HEK293 (cell line): ENCODE measurements around the gene KRTAP5-2.

Source experiments
- CTCF ChIA-PET: fragments of 350-600 bp; formaldehyde crosslinking; extraction: SDS; loops from one replicate; lab custom pipeline; 2021; ENCODE audit warnings: antibody characterized with exemption; lab: Yijun Ruan, JAX
- POLR2A ChIA-PET: fragments of 300-600 bp; formaldehyde crosslinking; extraction: SDS; loops from one replicate; lab custom pipeline; 2020; ENCODE audit warnings: antibody characterized with exemption, inconsistent platforms; lab: Yijun Ruan, JAX
- H3K27ac ChIP-seq: fragments of 200-500 bp; sonication (Bioruptor generic); 2 replicates; pipeline ENCODE4 v1.5.1; 2014; ENCODE audit warnings: low read depth, low read length, control low read depth, inconsistent platforms; ENCODE audit errors: extremely low read depth
- H3K36me3 ChIP-seq, 2 experiments: fragments of 200-500 bp in 1 of 2; sonication (Bioruptor generic) in 1 of 2; 1 replicate in 1 of 2; 2 replicates in 1 of 2; pipeline ENCODE4 v1.5.1; 2014 to 2017; ENCODE audit warnings: inconsistent platforms in 2 of 2, low read length in 2 of 2; ENCODE audit not compliant: control insufficient read depth in 2 of 2, insufficient read depth in 1 of 2
- H3K4me1 ChIP-seq: fragments of 200-500 bp; sonication (Bioruptor generic); 2 replicates; pipeline ENCODE4 v1.5.1; 2014; ENCODE audit warnings: mild to moderate bottlenecking, low read length, inconsistent platforms; ENCODE audit not compliant: control insufficient read depth, insufficient read depth
- H3K4me3 ChIP-seq: 2 replicates; pipeline ENCODE4 v1.5.1; 2011; ENCODE audit warnings: low read depth, mild to moderate bottlenecking, control low read depth, low read length, moderate library complexity
- H3K9me3 ChIP-seq: fragments of 200-500 bp; sonication (Bioruptor generic); 2 replicates; pipeline ENCODE4 v1.5.1; 2014; ENCODE audit warnings: low read depth, low read length, inconsistent platforms; ENCODE audit not compliant: control insufficient read depth, insufficient read depth
- HOXC10 ChIP-seq: sonication (generic); formaldehyde crosslinking; IDR thresholded peaks from 2 replicates; pipeline ENCODE4 v1.8.1; 2023; ENCODE audit warnings: mild to moderate bottlenecking, missing genetic modification reagents
- KLF9 ChIP-seq: fragments of 450-650 bp; formaldehyde crosslinking; IDR thresholded peaks from 2 replicates; pipeline ENCODE4 v1.5.1; 2016; ENCODE audit warnings: missing biosample characterization, missing genetic modification characterization, low read depth
- RBAK ChIP-seq: fragments of 450-650 bp; formaldehyde crosslinking; IDR thresholded peaks from 2 replicates; pipeline ENCODE4 v1.5.1; 2016; ENCODE audit warnings: missing biosample characterization, missing genetic modification characterization
- SALL2 ChIP-seq: fragments of 450-650 bp; formaldehyde crosslinking; IDR thresholded peaks from 2 replicates; pipeline ENCODE4 v1.5.0; 2017; ENCODE audit warnings: missing biosample characterization, mild to moderate bottlenecking, missing genetic modification characterization, borderline replicate concordance
- SCRT1 ChIP-seq: fragments of 450-650 bp; formaldehyde crosslinking; IDR thresholded peaks from 2 replicates; pipeline ENCODE4 v1.5.1; 2016; ENCODE audit warnings: missing biosample characterization, missing genetic modification characterization, borderline replicate concordance
- YY2 ChIP-seq: fragments of 450-650 bp; formaldehyde crosslinking; IDR thresholded peaks from 2 replicates; pipeline ENCODE4 v1.5.1; 2016; ENCODE audit warnings: missing biosample characterization, missing genetic modification characterization
- ZBTB48 ChIP-seq: fragments of 450-650 bp; formaldehyde crosslinking; IDR thresholded peaks from 2 replicates; pipeline ENCODE4 v1.5.1; 2016; ENCODE audit warnings: missing biosample characterization, missing genetic modification characterization
- ZNF19 ChIP-seq: fragments of 450-650 bp; formaldehyde crosslinking; IDR thresholded peaks from 2 replicates; pipeline ENCODE4; 2016; ENCODE audit warnings: missing biosample characterization, missing genetic modification characterization, low read depth
- ZNF24 ChIP-seq: fragments of 450-650 bp; formaldehyde crosslinking; IDR thresholded peaks from 2 replicates; pipeline ENCODE4 v1.5.1; 2016; ENCODE audit warnings: missing biosample characterization, missing genetic modification characterization
- ZNF670 ChIP-seq: fragments of 450-650 bp; formaldehyde crosslinking; IDR thresholded peaks from 2 replicates; pipeline ENCODE4 v1.5.1; 2016; ENCODE audit warnings: missing biosample characterization, missing genetic modification characterization, low read depth
- ZNF792 ChIP-seq: fragments of 450-650 bp; formaldehyde crosslinking; IDR thresholded peaks from 2 replicates; pipeline ENCODE4 v1.5.1; 2016; ENCODE audit warnings: missing biosample characterization, missing genetic modification characterization
- ZSCAN16 ChIP-seq: fragments of 450-650 bp; formaldehyde crosslinking; IDR thresholded peaks from 2 replicates; pipeline ENCODE4 v1.5.1; 2016; ENCODE audit warnings: missing biosample characterization, missing genetic modification characterization
- TF ChIP-seq, protein P1 (sequence below): fragments of 450-650 bp; formaldehyde crosslinking; IDR thresholded peaks from 2 replicates; pipeline ENCODE4 v1.5.1; 2016; ENCODE audit warnings: missing biosample characterization, missing genetic modification characterization
- TF ChIP-seq, protein P2 (sequence below): fragments of 450-650 bp; formaldehyde crosslinking; IDR thresholded peaks from 2 replicates; pipeline ENCODE4 v1.5.1; 2016; ENCODE audit warnings: missing biosample characterization, missing genetic modification characterization
- TF ChIP-seq, protein P3 (sequence below): fragments of 450-650 bp; formaldehyde crosslinking; IDR thresholded peaks from 2 replicates; pipeline ENCODE4 v1.5.1; 2016; ENCODE audit warnings: missing biosample characterization, missing genetic modification characterization, borderline replicate concordance
- TF ChIP-seq, protein P4 (sequence below): fragments of 450-650 bp; formaldehyde crosslinking; IDR thresholded peaks from 2 replicates; pipeline ENCODE4 v1.5.1; 2016; ENCODE audit warnings: missing biosample characterization, missing genetic modification characterization
- TF ChIP-seq, protein P5 (sequence below): fragments of 450-650 bp; formaldehyde crosslinking; conservative IDR thresholded peaks from 2 replicates; pipeline ENCODE4 v1.5.1; 2016; ENCODE audit warnings: low read depth, missing biosample characterization, missing genetic modification characterization
- TF ChIP-seq, protein P6 (sequence below): fragments of 450-650 bp; formaldehyde crosslinking; IDR thresholded peaks from 2 replicates; pipeline ENCODE4 v1.5.1; 2016; ENCODE audit warnings: missing biosample characterization, missing genetic modification characterization

Gene KRTAP5-2

DNA sequence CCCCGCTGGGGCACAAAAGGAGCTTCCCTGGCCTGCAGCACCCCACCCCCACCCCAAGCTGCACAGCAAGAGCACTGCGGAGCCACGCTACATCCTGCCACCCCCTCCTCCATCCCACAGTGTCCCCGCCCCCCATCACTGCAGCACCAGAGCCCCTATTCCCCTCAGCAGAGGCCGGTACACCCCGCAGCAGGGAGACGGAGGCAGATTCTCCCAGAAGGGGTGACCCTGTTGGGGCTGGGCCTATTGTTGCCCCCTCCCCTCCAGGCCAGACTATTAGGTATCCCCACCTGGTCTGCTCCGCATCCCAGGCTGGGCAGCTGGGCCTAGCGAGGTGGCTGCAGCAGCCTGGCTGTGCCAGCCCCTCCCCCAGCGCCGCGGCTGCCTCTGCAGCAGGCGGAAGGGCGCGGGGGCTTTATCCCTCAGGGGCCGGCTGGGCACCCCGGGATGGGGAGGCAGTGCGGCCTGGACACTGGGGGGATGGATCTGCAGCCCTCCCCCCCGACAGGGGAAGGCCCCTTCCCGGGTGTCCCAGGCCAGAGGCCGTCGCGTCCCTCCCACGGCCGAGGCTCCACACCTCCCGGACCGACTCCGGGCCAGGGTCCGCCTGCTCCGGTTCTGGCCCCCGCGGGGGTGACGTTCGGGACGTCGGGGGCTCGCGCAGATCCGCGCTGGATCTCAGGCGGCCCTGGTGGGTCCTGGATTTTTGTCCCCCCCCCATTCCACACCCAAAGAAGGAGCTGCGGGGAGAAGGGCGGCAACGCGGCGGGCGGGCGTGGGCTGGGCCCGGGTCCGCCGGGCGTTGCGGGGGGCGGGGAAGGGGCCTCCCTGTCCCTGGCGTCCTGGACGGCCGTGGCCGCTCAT, 27.0 kb downstream of the KRTAP5-2 start (continued):
- no peak for TF ChIP-seq ZSCAN16 (tag by site-specific recombination)
- TF ChIP-seq, protein P1, sequence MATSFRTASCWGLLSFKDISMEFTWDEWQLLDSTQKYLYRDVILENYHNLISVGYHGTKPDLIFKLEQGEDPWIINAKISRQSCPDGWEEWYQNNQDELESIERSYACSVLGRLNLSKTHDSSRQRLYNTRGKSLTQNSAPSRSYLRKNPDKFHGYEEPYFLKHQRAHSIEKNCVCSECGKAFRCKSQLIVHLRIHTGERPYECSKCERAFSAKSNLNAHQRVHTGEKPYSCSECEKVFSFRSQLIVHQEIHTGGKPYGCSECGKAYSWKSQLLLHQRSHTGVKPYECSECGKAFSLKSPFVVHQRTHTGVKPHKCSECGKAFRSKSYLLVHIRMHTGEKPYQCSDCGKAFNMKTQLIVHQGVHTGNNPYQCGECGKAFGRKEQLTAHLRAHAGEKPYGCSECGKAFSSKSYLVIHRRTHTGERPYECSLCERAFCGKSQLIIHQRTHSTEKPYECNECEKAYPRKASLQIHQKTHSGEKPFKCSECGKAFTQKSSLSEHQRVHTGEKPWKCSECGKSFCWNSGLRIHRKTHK (tag by site-specific recombination), result no peak
- no peak for TF ChIP-seq RBAK (tag by site-specific recombination)
- TF ChIP-seq HOXC10 (CRISPR knock-in tag), result no peak
- TF ChIP-seq, protein P2, sequence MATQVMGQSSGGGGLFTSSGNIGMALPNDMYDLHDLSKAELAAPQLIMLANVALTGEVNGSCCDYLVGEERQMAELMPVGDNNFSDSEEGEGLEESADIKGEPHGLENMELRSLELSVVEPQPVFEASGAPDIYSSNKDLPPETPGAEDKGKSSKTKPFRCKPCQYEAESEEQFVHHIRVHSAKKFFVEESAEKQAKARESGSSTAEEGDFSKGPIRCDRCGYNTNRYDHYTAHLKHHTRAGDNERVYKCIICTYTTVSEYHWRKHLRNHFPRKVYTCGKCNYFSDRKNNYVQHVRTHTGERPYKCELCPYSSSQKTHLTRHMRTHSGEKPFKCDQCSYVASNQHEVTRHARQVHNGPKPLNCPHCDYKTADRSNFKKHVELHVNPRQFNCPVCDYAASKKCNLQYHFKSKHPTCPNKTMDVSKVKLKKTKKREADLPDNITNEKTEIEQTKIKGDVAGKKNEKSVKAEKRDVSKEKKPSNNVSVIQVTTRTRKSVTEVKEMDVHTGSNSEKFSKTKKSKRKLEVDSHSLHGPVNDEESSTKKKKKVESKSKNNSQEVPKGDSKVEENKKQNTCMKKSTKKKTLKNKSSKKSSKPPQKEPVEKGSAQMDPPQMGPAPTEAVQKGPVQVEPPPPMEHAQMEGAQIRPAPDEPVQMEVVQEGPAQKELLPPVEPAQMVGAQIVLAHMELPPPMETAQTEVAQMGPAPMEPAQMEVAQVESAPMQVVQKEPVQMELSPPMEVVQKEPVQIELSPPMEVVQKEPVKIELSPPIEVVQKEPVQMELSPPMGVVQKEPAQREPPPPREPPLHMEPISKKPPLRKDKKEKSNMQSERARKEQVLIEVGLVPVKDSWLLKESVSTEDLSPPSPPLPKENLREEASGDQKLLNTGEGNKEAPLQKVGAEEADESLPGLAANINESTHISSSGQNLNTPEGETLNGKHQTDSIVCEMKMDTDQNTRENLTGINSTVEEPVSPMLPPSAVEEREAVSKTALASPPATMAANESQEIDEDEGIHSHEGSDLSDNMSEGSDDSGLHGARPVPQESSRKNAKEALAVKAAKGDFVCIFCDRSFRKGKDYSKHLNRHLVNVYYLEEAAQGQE (tag by site-specific recombination), result no peak
- TF ChIP-seq ZNF792, result no peak
- no peak for TF ChIP-seq SCRT1 (tag by site-specific recombination)
- TF ChIP-seq, all 188 proteins: peak for 21

DNA sequence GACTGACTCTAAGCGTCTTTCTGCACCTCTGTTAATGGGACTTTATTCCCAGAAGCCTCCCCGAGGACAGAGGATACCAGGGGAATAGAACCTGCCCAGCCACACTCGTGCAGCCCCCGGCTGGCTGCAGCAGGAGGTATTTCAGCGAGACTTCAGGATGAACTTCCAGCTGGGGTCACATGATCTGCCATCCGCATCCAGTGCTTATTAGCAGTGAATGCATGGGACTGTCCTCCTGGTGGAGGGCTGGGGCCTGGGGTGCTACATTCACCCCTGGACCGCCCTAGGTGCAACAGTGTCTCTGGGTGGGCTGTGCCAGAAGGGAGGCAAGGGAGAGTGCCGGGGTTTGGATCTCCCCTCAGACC, 27.6 kb downstream of the KRTAP5-2 start:
- Histone ChIP-seq H3K4me3 (peak overlapping the region; percentile 75), H3K36me3 (peaks cover 0 to 6% of the 10 kb centered on the region in 2 experiments; a peak in 1 of 3 replicates), H3K9me3 (no peaks in the 10 kb centered on the region), H3K4me1 (no peaks in the 10 kb centered on the region; the same call in 1 of the 2 replicates), H3K27ac (no peak overlapping the region)
- CTCF ChIA-PET, result interaction anchor here (1.3 kb wide), 1 partner anchor 24 kb away, joined by 4 read pairs; no protein-coding TSS in a partner anchor
- POLR2A ChIA-PET, result interaction anchor here (0.6 kb wide), 1 partner anchor 12 kb away, joined by 4 read pairs; no protein-coding TSS in a partner anchor
- no peak for TF ChIP-seq ZBTB48 (tag by site-specific recombination)
- TF ChIP-seq SALL2, result no peak
- no peak for TF ChIP-seq ZNF670 (tag by site-specific recombination)
- no peak for TF ChIP-seq YY2 (tag by site-specific recombination)
- TF ChIP-seq KLF9, result no peak
- TF ChIP-seq, protein P3, sequence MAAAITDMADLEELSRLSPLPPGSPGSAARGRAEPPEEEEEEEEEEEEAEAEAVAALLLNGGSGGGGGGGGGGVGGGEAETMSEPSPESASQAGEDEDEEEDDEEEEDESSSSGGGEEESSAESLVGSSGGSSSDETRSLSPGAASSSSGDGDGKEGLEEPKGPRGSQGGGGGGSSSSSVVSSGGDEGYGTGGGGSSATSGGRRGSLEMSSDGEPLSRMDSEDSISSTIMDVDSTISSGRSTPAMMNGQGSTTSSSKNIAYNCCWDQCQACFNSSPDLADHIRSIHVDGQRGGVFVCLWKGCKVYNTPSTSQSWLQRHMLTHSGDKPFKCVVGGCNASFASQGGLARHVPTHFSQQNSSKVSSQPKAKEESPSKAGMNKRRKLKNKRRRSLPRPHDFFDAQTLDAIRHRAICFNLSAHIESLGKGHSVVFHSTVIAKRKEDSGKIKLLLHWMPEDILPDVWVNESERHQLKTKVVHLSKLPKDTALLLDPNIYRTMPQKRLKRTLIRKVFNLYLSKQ, result no peak
- TF ChIP-seq, protein P4, sequence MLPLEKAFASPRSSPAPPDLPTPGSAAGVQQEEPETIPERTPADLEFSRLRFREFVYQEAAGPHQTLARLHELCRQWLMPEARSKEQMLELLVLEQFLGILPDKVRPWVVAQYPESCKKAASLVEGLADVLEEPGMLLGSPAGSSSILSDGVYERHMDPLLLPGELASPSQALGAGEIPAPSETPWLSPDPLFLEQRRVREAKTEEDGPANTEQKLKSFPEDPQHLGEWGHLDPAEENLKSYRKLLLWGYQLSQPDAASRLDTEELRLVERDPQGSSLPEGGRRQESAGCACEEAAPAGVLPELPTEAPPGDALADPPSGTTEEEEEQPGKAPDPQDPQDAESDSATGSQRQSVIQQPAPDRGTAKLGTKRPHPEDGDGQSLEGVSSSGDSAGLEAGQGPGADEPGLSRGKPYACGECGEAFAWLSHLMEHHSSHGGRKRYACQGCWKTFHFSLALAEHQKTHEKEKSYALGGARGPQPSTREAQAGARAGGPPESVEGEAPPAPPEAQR (tag by site-specific recombination), result no peak
- no peak for TF ChIP-seq ZNF24 (tag by site-specific recombination)
- TF ChIP-seq, protein P5, sequence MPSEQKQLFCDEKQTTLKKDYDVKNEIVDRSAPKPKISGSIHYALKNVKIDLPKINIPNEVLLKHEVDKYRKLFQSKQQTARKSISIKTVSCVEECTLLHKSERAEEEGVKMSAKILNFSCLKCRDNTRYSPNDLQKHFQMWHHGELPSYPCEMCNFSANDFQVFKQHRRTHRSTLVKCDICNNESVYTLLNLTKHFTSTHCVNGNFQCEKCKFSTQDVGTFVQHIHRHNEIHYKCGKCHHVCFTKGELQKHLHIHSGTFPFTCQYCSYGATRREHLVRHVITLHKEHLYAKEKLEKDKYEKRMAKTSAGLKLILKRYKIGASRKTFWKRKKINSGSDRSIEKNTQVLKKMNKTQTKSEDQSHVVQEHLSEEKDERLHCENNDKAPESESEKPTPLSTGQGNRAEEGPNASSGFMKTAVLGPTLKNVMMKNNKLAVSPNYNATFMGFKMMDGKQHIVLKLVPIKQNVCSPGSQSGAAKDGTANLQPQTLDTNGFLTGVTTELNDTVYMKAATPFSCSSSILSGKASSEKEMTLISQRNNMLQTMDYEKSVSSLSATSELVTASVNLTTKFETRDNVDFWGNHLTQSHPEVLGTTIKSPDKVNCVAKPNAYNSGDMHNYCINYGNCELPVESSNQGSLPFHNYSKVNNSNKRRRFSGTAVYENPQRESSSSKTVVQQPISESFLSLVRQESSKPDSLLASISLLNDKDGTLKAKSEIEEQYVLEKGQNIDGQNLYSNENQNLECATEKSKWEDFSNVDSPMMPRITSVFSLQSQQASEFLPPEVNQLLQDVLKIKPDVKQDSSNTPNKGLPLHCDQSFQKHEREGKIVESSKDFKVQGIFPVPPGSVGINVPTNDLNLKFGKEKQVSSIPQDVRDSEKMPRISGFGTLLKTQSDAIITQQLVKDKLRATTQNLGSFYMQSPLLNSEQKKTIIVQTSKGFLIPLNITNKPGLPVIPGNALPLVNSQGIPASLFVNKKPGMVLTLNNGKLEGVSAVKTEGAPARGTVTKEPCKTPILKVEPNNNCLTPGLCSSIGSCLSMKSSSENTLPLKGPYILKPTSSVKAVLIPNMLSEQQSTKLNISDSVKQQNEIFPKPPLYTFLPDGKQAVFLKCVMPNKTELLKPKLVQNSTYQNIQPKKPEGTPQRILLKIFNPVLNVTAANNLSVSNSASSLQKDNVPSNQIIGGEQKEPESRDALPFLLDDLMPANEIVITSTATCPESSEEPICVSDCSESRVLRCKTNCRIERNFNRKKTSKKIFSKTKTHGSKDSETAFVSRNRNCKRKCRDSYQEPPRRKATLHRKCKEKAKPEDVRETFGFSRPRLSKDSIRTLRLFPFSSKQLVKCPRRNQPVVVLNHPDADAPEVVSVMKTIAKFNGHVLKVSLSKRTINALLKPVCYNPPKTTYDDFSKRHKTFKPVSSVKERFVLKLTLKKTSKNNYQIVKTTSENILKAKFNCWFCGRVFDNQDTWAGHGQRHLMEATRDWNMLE, result no peak
- TF ChIP-seq, protein P6, sequence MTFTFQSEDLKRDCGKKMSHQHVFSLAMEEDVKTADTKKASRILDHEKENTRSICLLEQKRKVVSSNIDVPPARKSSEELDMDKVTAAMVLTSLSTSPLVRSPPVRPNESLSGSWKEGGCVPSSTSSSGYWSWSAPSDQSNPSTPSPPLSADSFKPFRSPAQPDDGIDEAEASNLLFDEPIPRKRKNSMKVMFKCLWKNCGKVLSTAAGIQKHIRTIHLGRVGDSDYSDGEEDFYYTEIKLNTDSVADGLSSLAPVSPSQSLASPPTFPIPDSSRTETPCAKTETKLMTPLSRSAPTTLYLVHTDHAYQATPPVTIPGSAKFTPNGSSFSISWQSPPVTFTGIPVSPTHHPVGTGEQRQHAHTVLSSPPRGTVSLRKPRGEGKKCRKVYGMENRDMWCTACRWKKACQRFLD (tag by site-specific recombination), result no peak
- no peak for TF ChIP-seq ZNF19 (tag by site-specific recombination)
